Choroid plexus epithelial cell (primary cell): ENCODE measurements around the gene DNAJC1.
A peak's percentile ranks its signal among the peaks of the same experiment; 100 is the strongest.

ENCODE experiments used
- DNase-seq: peaks from one replicate; pipeline ENCODE4 v3.0.0-alpha.2; 2010; ENCODE audit warnings: low read depth
- H3K4me3 ChIP-seq: 2 replicates; pipeline ENCODE4 v1.5.1; 2011; ENCODE audit warnings: low read depth, mild to moderate bottlenecking, control low read depth, low read length, moderate library complexity
- TF ChIP-seq, protein P1 (sequence below): conservative IDR thresholded peaks from 2 replicates; pipeline ENCODE4 v1.5.1; 2011; ENCODE audit warnings: low read depth, mild to moderate bottlenecking, control low read depth, inconsistent platforms, low read length, moderate library complexity

Gene DNAJC1

GRCh38 chr10:21926358-21926925, 77.1 kb downstream of the DNAJC1 start:
- H3K4me3 ChIP-seq = no peak overlapping the region
- peak; percentile 27 for DNase-seq
- TF ChIP-seq, protein P1, sequence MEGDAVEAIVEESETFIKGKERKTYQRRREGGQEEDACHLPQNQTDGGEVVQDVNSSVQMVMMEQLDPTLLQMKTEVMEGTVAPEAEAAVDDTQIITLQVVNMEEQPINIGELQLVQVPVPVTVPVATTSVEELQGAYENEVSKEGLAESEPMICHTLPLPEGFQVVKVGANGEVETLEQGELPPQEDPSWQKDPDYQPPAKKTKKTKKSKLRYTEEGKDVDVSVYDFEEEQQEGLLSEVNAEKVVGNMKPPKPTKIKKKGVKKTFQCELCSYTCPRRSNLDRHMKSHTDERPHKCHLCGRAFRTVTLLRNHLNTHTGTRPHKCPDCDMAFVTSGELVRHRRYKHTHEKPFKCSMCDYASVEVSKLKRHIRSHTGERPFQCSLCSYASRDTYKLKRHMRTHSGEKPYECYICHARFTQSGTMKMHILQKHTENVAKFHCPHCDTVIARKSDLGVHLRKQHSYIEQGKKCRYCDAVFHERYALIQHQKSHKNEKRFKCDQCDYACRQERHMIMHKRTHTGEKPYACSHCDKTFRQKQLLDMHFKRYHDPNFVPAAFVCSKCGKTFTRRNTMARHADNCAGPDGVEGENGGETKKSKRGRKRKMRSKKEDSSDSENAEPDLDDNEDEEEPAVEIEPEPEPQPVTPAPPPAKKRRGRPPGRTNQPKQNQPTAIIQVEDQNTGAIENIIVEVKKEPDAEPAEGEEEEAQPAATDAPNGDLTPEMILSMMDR = no peak

GRCh38 chr10:21925851-21926250, 77.7 kb downstream of the DNAJC1 start:
- TF ChIP-seq, protein P1 = no peak
- DNase-seq = no peak
- H3K4me3 ChIP-seq = no peak overlapping the region

- H3K4me3 ChIP-seq = no peak overlapping the region
- TF ChIP-seq, protein P1 = no peak
Observed at GRCh38 chr10:21924511-21924910, 79.0 kb downstream of the DNAJC1 start.

GRCh38 chr10:21920633-21921032, 82.9 kb downstream of the DNAJC1 start:
- no peak overlapping the region for H3K4me3 ChIP-seq
- no peak for DNase-seq
- TF ChIP-seq, protein P1 = no peak

More at GRCh38 chr10:21924511-21924910, 79.0 kb downstream of the DNAJC1 start:
- no peak for DNase-seq

DNA sequence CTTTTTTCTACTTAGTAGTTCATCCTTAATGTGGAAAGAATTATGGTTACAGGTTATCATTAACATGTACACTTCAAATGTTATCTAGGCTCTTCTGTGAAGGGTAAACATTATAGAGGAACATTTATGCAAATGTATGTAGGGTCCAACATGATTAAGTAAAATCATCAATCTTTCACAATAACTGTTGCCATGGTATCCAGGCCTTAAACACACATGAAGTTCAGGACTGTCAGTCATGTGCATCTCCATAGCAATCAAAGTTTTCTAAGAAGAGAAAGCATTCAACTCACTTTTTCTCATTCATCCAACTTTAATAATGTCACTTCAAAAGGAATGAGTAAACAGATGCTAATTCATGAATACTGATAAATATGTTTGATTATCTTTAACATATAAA, 83.6 kb downstream of the DNAJC1 start:
- peak; percentile 25 for DNase-seq
- TF ChIP-seq, protein P1 = no peak
- no peak overlapping the region for H3K4me3 ChIP-seq

DNA sequence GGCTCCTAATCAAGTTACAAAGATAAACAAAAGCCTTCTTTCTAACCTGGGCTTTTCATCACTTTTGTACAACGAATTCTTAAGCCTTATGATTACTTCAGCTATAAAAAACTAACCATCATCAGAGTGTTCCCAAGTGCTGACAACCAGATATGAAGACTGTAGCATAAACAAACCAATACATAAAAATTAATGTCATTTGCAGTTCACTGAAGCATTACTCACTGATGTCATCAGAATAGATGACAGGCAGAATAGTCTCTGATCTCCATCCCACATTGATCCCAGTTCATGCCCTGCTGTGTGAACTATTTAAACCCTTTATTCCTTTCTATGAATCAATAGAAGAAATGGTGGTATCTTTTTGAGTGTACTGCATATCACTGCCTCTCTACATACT, 84.4 kb downstream of the DNAJC1 start:
- TF ChIP-seq, protein P1 = no peak
- DNase-seq = peak; percentile 28
- H3K4me3 ChIP-seq = no peak overlapping the region

DNA sequence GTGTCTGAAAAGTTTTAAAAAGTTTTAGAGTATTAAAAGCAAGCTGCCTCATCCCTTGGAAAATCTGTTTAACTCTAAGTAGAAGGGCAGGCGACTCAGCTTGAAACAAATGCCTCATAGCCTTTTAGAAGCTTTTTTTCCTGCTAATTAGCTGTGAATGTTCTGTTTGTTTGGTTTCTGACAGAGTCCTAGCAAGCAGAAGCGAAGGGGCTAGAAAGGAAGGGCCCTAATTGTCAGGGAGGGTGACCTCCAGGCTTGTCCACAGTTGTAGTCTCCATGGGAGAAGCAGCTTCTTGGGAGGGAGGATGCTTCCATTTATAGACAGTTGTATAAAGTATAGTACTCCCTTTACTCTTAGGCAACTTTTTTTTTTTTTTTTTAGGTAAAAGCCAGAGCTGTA, 90.9 kb downstream of the DNAJC1 start:
- H3K4me3 ChIP-seq = no peak overlapping the region
- DNase-seq = no peak
- TF ChIP-seq, protein P1 = no peak
